ENCODE results near the gene MTLN.
"Not testable (repeated sequence)": the region's sequence is repeated elsewhere in the genome, so short reads cannot be mapped to it uniquely, and the experiment has no call there.

- TF ChIP-seq CTCF (optimal IDR thresholded peaks at IDR 0.05 in 1 of 3, IDR thresholded peaks at IDR 0.05 in 1 of 3, conservative IDR thresholded peaks at IDR 0.05 in 1 of 3; ENCODE audit: extremely low read depth in 1 of 3, insufficient read depth in 2 of 3, low read length in 3 of 3); EZH2 (IDR thresholded peaks at IDR 0.05; ENCODE audit: low read length): not testable (repeated sequence)
These were observed 6.5 kb upstream of the MTLN start for GRCh38 chr2:110218889-110219288.
